Mucosa of stomach (tissue), 1 donor: Measurements from ENCODE around the gene GPR148.

Experiments
- H3K27me3 ChIP-seq: one replicate; pipeline ENCODE4 v1.7.0; 2013; ENCODE audit warnings: mild to moderate bottlenecking, low read length; ENCODE audit not compliant: control insufficient read depth, insufficient read depth
- H3K36me3 ChIP-seq: one replicate; pipeline ENCODE4 v1.7.0; 2013; ENCODE audit warnings: low read length; ENCODE audit not compliant: control insufficient read depth, insufficient read depth
- H3K4me1 ChIP-seq: one replicate; pipeline ENCODE4 v1.7.0; 2013; ENCODE audit warnings: mild to moderate bottlenecking, low read length; ENCODE audit not compliant: control insufficient read depth, insufficient read depth
- H3K4me3 ChIP-seq: one replicate; pipeline ENCODE4 v1.7.0; 2013; ENCODE audit warnings: low read length
- H3K9ac ChIP-seq: one replicate; pipeline ENCODE4 v1.7.0; 2013; ENCODE audit warnings: mild to moderate bottlenecking, low read length, moderate library complexity
- H3K9me3 ChIP-seq: one replicate; pipeline ENCODE4 v1.7.0; 2013; ENCODE audit warnings: mild to moderate bottlenecking, low read length, moderate library complexity; ENCODE audit not compliant: control insufficient read depth
- donor health status: Pancreatic carcinoma.

The GPR148 gene

GRCh38 chr2:130764821-130765115, 35.9 kb downstream of the GPR148 start:
- H3K4me3 ChIP-seq: no peak overlapping the region
- no peak overlapping the region for H3K9ac ChIP-seq
- no peaks in the 10 kb centered on the region for H3K4me1 ChIP-seq
- no peaks in the 10 kb centered on the region for H3K36me3 ChIP-seq
- H3K27me3 ChIP-seq: no peaks in the 10 kb centered on the region
- H3K9me3 ChIP-seq: no peaks in the 10 kb centered on the region

- Histone ChIP-seq H3K36me3 (no peaks in the 10 kb centered on the region), H3K9me3 (no peaks in the 10 kb centered on the region), H3K9ac (no peak overlapping the region), H3K27me3 (no peaks in the 10 kb centered on the region), H3K4me3 (no peak overlapping the region), H3K4me1 (no peaks in the 10 kb centered on the region)
Measured at GRCh38 chr2:130765464-130765863, 36.6 kb downstream of the GPR148 start.

- H3K9me3 ChIP-seq: no peaks in the 10 kb centered on the region
- H3K4me3 ChIP-seq: no peak overlapping the region
- H3K36me3 ChIP-seq: no peaks in the 10 kb centered on the region
- no peaks in the 10 kb centered on the region for H3K4me1 ChIP-seq
- H3K27me3 ChIP-seq: no peaks in the 10 kb centered on the region
- H3K9ac ChIP-seq: no peak overlapping the region
Measured at GRCh38 chr2:130766037-130766436, 37.2 kb downstream of the GPR148 start.

GRCh38 chr2:130766711-130767407, 38.0 kb downstream of the GPR148 start:
- H3K4me3 ChIP-seq: no peak overlapping the region
- H3K4me1 ChIP-seq: no peaks in the 10 kb centered on the region
- no peaks in the 10 kb centered on the region for H3K36me3 ChIP-seq
- no peak overlapping the region for H3K9ac ChIP-seq
- no peaks in the 10 kb centered on the region for H3K27me3 ChIP-seq
- H3K9me3 ChIP-seq: no peaks in the 10 kb centered on the region

GRCh38 chr2:130767408-130767775, 38.5 kb downstream of the GPR148 start:
- Histone ChIP-seq H3K36me3 (no peaks in the 10 kb centered on the region), H3K27me3 (no peaks in the 10 kb centered on the region), H3K9me3 (no peaks in the 10 kb centered on the region), H3K4me3 (no peak overlapping the region), H3K4me1 (no peaks in the 10 kb centered on the region), H3K9ac (no peak overlapping the region)

GRCh38 chr2:130768191-130768855, 39.5 kb downstream of the GPR148 start:
- Histone ChIP-seq H3K27me3 (no peaks in the 10 kb centered on the region), H3K9ac (no peak overlapping the region), H3K4me3 (no peak overlapping the region), H3K9me3 (no peaks in the 10 kb centered on the region), H3K4me1 (no peaks in the 10 kb centered on the region), H3K36me3 (no peaks in the 10 kb centered on the region)

- Histone ChIP-seq H3K9me3 (no peaks in the 10 kb centered on the region), H3K36me3 (no peaks in the 10 kb centered on the region), H3K9ac (no peak overlapping the region), H3K27me3 (no peaks in the 10 kb centered on the region), H3K4me1 (no peaks in the 10 kb centered on the region), H3K4me3 (no peak overlapping the region)
Measured at GRCh38 chr2:130769343-130769907, 40.6 kb downstream of the GPR148 start.

- no peaks in the 10 kb centered on the region for H3K36me3 ChIP-seq
- H3K4me1 ChIP-seq: no peaks in the 10 kb centered on the region
- H3K9ac ChIP-seq: no peak overlapping the region
- H3K27me3 ChIP-seq: no peaks in the 10 kb centered on the region
- no peak overlapping the region for H3K4me3 ChIP-seq
- H3K9me3 ChIP-seq: no peaks in the 10 kb centered on the region
Measured at GRCh38 chr2:130776550-130776949, 47.7 kb downstream of the GPR148 start.

GRCh38 chr2:130778781-130779180, 49.9 kb downstream of the GPR148 start:
- no peaks in the 10 kb centered on the region for H3K27me3 ChIP-seq
- H3K9me3 ChIP-seq: no peaks in the 10 kb centered on the region
- no peaks in the 10 kb centered on the region for H3K4me1 ChIP-seq
- no peak overlapping the region for H3K4me3 ChIP-seq
- no peak overlapping the region for H3K9ac ChIP-seq
- no peaks in the 10 kb centered on the region for H3K36me3 ChIP-seq
